ENCODE data around the gene SHROOM2. TPM values are rescaled to one million over a fixed set of nuclear protein-coding genes. Genes with fewer than 3 reads are reported as not detected.

SHROOM2 gene
- total and polyA plus RNA-seq, 4 donors = 3.0 to 15.5 (median 5.0) TPM

DNA sequence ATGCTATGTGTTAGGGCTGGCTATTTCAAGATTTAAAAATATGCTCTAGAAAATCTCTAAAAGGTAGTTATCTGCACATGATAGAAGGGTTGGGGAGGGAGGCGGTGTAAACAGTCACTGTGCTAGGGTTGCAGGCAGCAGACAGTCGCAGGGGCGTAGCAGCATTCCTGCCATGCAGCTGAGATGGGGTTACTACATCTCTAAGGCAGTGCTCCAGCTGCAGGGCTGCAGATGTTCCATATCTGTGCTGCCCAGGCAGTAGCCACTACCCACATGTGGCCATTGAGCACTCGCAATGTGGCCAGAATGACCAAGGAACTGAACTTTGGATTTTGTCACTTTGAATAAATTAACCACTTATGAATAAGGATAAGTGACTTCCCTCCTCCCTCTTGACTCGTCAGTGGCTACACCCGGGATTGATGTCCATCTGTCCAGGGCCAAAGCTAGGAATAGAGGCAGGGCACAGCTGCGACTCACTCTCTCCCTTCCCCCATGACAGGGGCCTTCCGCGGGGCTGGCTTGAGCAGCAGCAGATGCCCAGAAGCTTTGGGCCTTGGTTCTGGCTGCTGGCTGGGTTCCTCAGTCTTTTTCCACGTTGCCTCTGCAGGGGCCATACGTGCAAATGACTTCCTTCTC, 101.5 kb downstream of the SHROOM2 start:
- no peak overlapping the region for H3K9ac ChIP-seq (ENCODE audit: insufficient read depth in 1 of 2, low read length in 2 of 2)
- H3K27ac ChIP-seq (ENCODE audit: low read depth in 1 of 2, low read length in 1 of 2) = no peak overlapping the region
- DNase-seq (no peak), ATAC-seq (ENCODE audit: insufficient read depth, low FRiP score) (no peak)
- TF ChIP-seq, protein P1, sequence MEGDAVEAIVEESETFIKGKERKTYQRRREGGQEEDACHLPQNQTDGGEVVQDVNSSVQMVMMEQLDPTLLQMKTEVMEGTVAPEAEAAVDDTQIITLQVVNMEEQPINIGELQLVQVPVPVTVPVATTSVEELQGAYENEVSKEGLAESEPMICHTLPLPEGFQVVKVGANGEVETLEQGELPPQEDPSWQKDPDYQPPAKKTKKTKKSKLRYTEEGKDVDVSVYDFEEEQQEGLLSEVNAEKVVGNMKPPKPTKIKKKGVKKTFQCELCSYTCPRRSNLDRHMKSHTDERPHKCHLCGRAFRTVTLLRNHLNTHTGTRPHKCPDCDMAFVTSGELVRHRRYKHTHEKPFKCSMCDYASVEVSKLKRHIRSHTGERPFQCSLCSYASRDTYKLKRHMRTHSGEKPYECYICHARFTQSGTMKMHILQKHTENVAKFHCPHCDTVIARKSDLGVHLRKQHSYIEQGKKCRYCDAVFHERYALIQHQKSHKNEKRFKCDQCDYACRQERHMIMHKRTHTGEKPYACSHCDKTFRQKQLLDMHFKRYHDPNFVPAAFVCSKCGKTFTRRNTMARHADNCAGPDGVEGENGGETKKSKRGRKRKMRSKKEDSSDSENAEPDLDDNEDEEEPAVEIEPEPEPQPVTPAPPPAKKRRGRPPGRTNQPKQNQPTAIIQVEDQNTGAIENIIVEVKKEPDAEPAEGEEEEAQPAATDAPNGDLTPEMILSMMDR (IDR thresholded peaks at IDR 0.05; ENCODE audit: control extremely low read depth, extremely low read depth) = no peak
- H3K4me1 ChIP-seq (ENCODE audit: control insufficient read depth in 5 of 5, insufficient read depth in 5 of 5, low read length in 5 of 5) = peaks cover 0 to 24% (median 0%) of the 10 kb centered on the region in 5 donors
- H3K36me3 ChIP-seq (ENCODE audit: control insufficient read depth in 4 of 4, insufficient read depth in 4 of 4, low read length in 4 of 4) = peaks cover 0 to 2% (median 0%) of the 10 kb centered on the region in 4 donors
- peaks cover 0 to 2% (median 0%) of the 10 kb centered on the region in 4 donors for H3K9me3 ChIP-seq (ENCODE audit: control insufficient read depth in 4 of 4, insufficient read depth in 3 of 4, low read length in 3 of 4)
- no peak overlapping the region for H3K4me3 ChIP-seq
- peaks cover 0 to 18% (median 6%) of the 10 kb centered on the region in 3 donors for H3K27me3 ChIP-seq (ENCODE audit: control insufficient read depth in 3 of 3, insufficient read depth in 3 of 3, low read length in 2 of 3)
- 73 to 80% methylated on average over 10 to 11 of the region's 11 CpGs for WGBS, 2 donors

DNA sequence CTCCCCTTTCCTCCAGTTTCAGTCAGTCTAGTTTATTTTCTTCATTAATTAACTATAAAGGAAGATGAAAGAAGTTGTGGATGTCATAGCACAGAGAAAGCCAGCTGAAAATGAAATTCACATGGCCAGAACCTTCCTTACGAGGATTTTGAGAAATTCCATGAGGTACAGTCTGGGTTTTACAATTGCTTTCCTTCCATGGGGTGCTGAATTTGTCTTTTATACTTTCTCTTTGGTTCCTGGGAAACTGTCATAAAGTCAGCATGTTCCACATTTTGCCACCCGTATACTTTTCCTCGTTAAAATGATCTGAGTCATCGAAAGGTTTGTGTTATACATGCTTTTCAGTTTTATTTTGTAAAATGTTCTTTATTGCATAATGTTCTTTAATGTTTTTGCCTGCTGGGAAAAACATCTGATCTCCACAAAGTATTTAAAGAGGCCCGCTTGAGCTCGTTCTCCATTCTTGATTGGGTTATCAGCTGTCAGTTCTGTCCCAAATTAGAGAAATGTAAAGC, 102.8 kb downstream of the SHROOM2 start:
- no peak overlapping the region for H3K4me3 ChIP-seq
- H3K4me1 ChIP-seq (ENCODE audit: control insufficient read depth in 5 of 5, insufficient read depth in 5 of 5, low read length in 5 of 5) = peaks cover 0 to 12% (median 0%) of the 10 kb centered on the region in 5 donors
- peaks cover 0 to 2% (median 0%) of the 10 kb centered on the region in 4 donors for H3K9me3 ChIP-seq (ENCODE audit: control insufficient read depth in 4 of 4, insufficient read depth in 3 of 4, low read length in 3 of 4)
- no peak overlapping the region for H3K27ac ChIP-seq (ENCODE audit: low read depth in 1 of 2, low read length in 1 of 2)
- ATAC-seq (ENCODE audit: insufficient read depth, low FRiP score) (no peak), DNase-seq (no peak)
- peaks cover 0 to 2% (median 0%) of the 10 kb centered on the region in 4 donors for H3K36me3 ChIP-seq (ENCODE audit: control insufficient read depth in 4 of 4, insufficient read depth in 4 of 4, low read length in 4 of 4)
- H3K9ac ChIP-seq (ENCODE audit: insufficient read depth in 1 of 2, low read length in 2 of 2) = no peak overlapping the region
- peaks cover 0 to 18% (median 6%) of the 10 kb centered on the region in 3 donors for H3K27me3 ChIP-seq (ENCODE audit: control insufficient read depth in 3 of 3, insufficient read depth in 3 of 3, low read length in 2 of 3)
- 77 to 86% methylated on average over 6 of the region's 6 CpGs for WGBS, 2 donors
- TF ChIP-seq, protein P1 (IDR thresholded peaks at IDR 0.05; ENCODE audit: control extremely low read depth, extremely low read depth) = no peak

DNA sequence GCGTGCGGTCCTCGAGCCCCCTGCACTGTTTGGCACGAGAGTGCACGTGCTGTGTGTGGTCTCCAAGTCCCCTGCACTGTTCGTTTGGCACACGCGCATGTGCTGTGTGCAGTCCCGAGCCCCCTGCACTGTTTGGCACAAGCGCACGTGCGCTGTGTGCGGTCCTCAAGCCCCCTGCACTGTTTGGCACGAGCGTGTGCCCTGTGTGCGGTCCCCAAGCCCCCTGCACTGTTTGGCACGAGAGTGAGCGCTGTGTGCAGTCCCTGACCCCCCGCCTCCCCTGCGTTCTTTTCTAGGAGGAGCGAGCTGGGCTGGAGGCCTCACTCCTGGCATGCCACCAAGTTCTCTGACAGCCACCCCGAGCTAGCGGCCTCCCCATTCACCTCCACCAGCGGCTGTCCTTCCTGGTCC, 104.5 kb downstream of the SHROOM2 start:
- H3K9me3 ChIP-seq (ENCODE audit: control insufficient read depth in 4 of 4, insufficient read depth in 3 of 4, low read length in 3 of 4) = peaks cover 0 to 2% (median 0%) of the 10 kb centered on the region in 4 donors
- no peak for ATAC-seq (ENCODE audit: insufficient read depth, low FRiP score)
- TF ChIP-seq, protein P1 (IDR thresholded peaks at IDR 0.05; ENCODE audit: control extremely low read depth, extremely low read depth) = no peak
- H3K4me3 ChIP-seq = no peak overlapping the region
- DNase-seq = peak; percentile 89 to 91 (median 91)
- peaks cover 0 to 2% (median 0%) of the 10 kb centered on the region in 4 donors for H3K36me3 ChIP-seq (ENCODE audit: control insufficient read depth in 4 of 4, insufficient read depth in 4 of 4, low read length in 4 of 4)
- no peak overlapping the region for H3K27ac ChIP-seq (ENCODE audit: low read depth in 1 of 2, low read length in 1 of 2)
- H3K9ac ChIP-seq (ENCODE audit: insufficient read depth in 1 of 2, low read length in 2 of 2) = no peak overlapping the region
- peaks cover 0 to 10% (median 0%) of the 10 kb centered on the region in 5 donors for H3K4me1 ChIP-seq (ENCODE audit: control insufficient read depth in 5 of 5, insufficient read depth in 5 of 5, low read length in 5 of 5)
- WGBS, 2 donors = 79 to 85% methylated on average over 22 to 24 of the region's 24 CpGs
- H3K27me3 ChIP-seq (ENCODE audit: control insufficient read depth in 3 of 3, insufficient read depth in 3 of 3, low read length in 2 of 3) = peaks cover 0 to 18% (median 6%) of the 10 kb centered on the region in 3 donors
